K562 (cell line): ENCODE measurements around the gene CALU. TPM values are rescaled to one million over a fixed set of nuclear protein-coding genes. Genes with fewer than 3 reads are reported as not detected.

Experiments
- ARID1B ChIP-seq: fragments of 450-650 bp; IDR thresholded peaks from 2 replicates; pipeline ENCODE4 v1.6.1; 2016; ENCODE audit warnings: antibody characterized with exemption, mild to moderate bottlenecking, inconsistent platforms
- ARID3A ChIP-seq: IDR thresholded peaks from 2 replicates; pipeline ENCODE4 v1.6.1; 2012; ENCODE audit warnings: low read depth, low read length, improper control_type of control experiment, borderline replicate concordance
- CBFA2T3 ChIP-seq: fragments of 450-650 bp; IDR thresholded peaks from 2 replicates; pipeline ENCODE4 v1.6.1; 2017
- DMBX1 ChIP-seq: fragments of 250-450 bp; sonication (Bioruptor Pico); IDR thresholded peaks from 2 replicates; pipeline ENCODE4 v1.8.0; 2022; ENCODE audit warnings: inconsistent platforms, mild to moderate bottlenecking, moderate library complexity, borderline replicate concordance
- DPF2 ChIP-seq: fragments of 450-650 bp; IDR thresholded peaks from 2 replicates; pipeline ENCODE4 v1.6.1; 2016
- E2F3 ChIP-seq: fragments of 250-450 bp; sonication (Bioruptor Pico); IDR thresholded peaks from 2 replicates; pipeline ENCODE4 v1.4.0; 2020; ENCODE audit warnings: mild to moderate bottlenecking
- ERF ChIP-seq: fragments of 450-650 bp; formaldehyde crosslinking; IDR thresholded peaks from 2 replicates; pipeline ENCODE4 v1.4.0; 2020; ENCODE audit warnings: mild to moderate bottlenecking, mixed read lengths
- HOMEZ ChIP-seq: fragments of 250-450 bp; sonication (Bioruptor Pico); IDR thresholded peaks from 2 replicates; pipeline ENCODE4 v1.4.0; 2020; ENCODE audit warnings: mild to moderate bottlenecking, moderate library complexity
- SOX6 ChIP-seq: fragments of 450-650 bp; IDR thresholded peaks from 2 replicates; pipeline ENCODE4 v1.6.1; 2014; ENCODE audit warnings: mild to moderate bottlenecking
- ZBTB9 ChIP-seq: fragments of 450-650 bp; formaldehyde crosslinking; IDR thresholded peaks from 2 replicates; pipeline ENCODE4 v1.4.0; 2020; ENCODE audit warnings: mild to moderate bottlenecking, moderate library complexity
- ZNF395 ChIP-seq: fragments of 200-800 bp; sonication (Bioruptor generic); IDR thresholded peaks from 2 replicates; pipeline ENCODE4 v1.6.1; 2017; ENCODE audit warnings: missing genetic modification characterization, missing compliant biosample characterization
- polyA plus RNA-seq, 8 experiments: library from polyadenylated mRNA; depleted of rRNA in 4 of 8; stranded (reverse) in 5 of 8; unstranded in 3 of 8; fragments of >200 nt; fragmentation: Nextera tagmentation in 2 of 8; fragmentation: Illumina TruSeq in 1 of 8; extraction: Ambion mirVana in 2 of 8; extraction: Trizol in 1 of 8; gene quantifications; 2 replicates each; pipeline versions ENCODE4 v1.2.1 to v1.2.3, GENCODE V29; 2011 to 2014; ENCODE audit warnings: inconsistent platforms in 1 of 8, missing spikeins in 1 of 8
- total RNA-seq, 7 experiments: library from RNA; depleted of rRNA in 6 of 7; stranded (reverse); fragments of >200 nt in 6 of 7; fragmentation: Illumina TruSeq in 2 of 7; extraction: Trizol in 2 of 7; gene quantifications; 2 replicates each; pipeline versions ENCODE4 v1.2.1 to v1.2.3, GENCODE V29; 2011 to 2021; ENCODE audit warnings: low replicate concordance in 1 of 7
- TF ChIP-seq, protein P1 (sequence below): fragments of 450-650 bp; IDR thresholded peaks from 2 replicates; pipeline ENCODE4 v1.6.1; 2017; ENCODE audit warnings: antibody characterized with exemption, mild to moderate bottlenecking
- TF ChIP-seq, protein P2 (sequence below): fragments of 450-650 bp; IDR thresholded peaks from 2 replicates; pipeline ENCODE4 v1.6.1; 2016; ENCODE audit warnings: antibody characterized with exemption
- TF ChIP-seq, protein P3 (sequence below): fragments of 250-450 bp; sonication (Bioruptor Pico); IDR thresholded peaks from 2 replicates; pipeline ENCODE4 v1.5.1; 2021; ENCODE audit warnings: mild to moderate bottlenecking

The CALU gene
- total and polyA plus RNA-seq, 9 of the 15 experiments (the other 6 are each of a cell fraction or from before 2014, with no cell fraction given): 166 to 286 (median 215) TPM

DNA sequence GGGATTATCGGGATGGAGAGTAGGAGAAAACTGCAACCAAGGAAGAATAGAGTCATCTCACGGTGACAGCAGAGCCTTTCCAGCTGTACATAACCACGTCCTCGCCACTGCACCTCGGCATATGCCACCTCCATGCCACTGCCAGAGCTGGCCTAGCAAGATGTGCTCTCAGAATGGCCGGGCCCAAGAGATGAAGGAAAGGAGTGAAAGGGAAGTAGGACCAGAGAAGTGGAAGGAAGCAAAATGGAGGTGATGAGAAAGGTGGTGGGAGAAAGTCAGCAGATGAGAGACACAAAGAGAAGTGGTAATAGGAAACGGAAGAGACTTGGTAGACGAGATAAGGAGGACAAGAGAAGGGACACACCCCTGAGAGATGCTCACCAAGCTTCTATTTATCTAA is 8.0 kb upstream of the CALU start (continued):
- TF ChIP-seq ARID3A (no peak), ZNF395 (CRISPR knock-in tag) (no peak), ERF (0 out of 2 replicates have a peak, but pooled peaks have one; percentile 54), ARID1B (peak; percentile 71), E2F3 (CRISPR knock-in tag) (0 out of 2 replicates have a peak, but pooled peaks have one; percentile 25), ZBTB9 (CRISPR knock-in tag) (0 out of 2 replicates have a peak, but pooled peaks have one; percentile 41), HOMEZ (CRISPR knock-in tag) (0 out of 2 replicates have a peak, but pooled peaks have one; percentile 28), CBFA2T3 (peak; percentile 46; the same call in 1 of the 2 replicates), SOX6 (peak; percentile 54; the same call in 1 of the 2 replicates), DPF2 (peak; percentile 70), DMBX1 (CRISPR knock-in tag) (0 out of 2 replicates have a peak, but pooled peaks have one; percentile 20)
- TF ChIP-seq, protein P1, sequence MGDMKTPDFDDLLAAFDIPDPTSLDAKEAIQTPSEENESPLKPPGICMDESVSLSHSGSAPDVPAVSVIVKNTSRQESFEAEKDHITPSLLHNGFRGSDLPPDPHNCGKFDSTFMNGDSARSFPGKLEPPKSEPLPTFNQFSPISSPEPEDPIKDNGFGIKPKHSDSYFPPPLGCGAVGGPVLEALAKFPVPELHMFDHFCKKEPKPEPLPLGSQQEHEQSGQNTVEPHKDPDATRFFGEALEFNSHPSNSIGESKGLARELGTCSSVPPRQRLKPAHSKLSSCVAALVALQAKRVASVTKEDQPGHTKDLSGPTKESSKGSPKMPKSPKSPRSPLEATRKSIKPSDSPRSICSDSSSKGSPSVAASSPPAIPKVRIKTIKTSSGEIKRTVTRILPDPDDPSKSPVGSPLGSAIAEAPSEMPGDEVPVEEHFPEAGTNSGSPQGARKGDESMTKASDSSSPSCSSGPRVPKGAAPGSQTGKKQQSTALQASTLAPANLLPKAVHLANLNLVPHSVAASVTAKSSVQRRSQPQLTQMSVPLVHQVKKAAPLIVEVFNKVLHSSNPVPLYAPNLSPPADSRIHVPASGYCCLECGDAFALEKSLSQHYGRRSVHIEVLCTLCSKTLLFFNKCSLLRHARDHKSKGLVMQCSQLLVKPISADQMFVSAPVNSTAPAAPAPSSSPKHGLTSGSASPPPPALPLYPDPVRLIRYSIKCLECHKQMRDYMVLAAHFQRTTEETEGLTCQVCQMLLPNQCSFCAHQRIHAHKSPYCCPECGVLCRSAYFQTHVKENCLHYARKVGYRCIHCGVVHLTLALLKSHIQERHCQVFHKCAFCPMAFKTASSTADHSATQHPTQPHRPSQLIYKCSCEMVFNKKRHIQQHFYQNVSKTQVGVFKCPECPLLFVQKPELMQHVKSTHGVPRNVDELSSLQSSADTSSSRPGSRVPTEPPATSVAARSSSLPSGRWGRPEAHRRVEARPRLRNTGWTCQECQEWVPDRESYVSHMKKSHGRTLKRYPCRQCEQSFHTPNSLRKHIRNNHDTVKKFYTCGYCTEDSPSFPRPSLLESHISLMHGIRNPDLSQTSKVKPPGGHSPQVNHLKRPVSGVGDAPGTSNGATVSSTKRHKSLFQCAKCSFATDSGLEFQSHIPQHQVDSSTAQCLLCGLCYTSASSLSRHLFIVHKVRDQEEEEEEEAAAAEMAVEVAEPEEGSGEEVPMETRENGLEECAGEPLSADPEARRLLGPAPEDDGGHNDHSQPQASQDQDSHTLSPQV: peak; percentile 55; the same call in 1 of the 2 replicates
- TF ChIP-seq, protein P2, sequence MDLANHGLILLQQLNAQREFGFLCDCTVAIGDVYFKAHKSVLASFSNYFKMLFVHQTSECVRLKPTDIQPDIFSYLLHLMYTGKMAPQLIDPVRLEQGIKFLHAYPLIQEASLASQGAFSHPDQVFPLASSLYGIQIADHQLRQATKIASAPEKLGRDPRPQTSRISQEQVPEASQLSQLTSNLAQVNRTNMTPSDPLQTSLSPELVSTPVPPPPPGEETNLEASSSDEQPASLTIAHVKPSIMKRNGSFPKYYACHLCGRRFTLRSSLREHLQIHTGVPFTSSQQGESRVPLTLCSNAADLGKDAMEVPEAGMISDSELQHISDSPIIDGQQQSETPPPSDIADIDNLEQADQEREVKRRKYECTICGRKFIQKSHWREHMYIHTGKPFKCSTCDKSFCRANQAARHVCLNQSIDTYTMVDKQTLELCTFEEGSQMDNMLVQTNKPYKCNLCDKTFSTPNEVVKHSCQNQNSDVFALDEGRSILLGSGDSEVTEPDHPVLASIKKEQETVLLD: peak; percentile 62; the same call in 1 of the 2 replicates
- TF ChIP-seq, protein P3, sequence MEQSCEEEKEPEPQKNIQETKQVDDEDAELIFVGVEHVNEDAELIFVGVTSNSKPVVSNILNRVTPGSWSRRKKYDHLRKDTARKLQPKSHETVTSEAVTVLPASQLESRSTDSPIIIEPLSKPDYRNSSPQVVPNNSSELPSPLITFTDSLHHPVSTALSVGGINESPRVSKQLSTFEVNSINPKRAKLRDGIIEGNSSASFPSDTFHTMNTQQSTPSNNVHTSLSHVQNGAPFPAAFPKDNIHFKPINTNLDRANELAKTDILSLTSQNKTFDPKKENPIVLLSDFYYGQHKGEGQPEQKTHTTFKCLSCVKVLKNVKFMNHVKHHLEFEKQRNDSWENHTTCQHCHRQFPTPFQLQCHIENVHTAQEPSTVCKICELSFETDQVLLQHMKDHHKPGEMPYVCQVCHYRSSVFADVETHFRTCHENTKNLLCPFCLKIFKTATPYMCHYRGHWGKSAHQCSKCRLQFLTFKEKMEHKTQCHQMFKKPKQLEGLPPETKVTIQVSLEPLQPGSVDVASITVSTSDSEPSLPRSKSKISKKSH (CRISPR knock-in tag): no peak
